Esophagus (tissue), 2 donors: ENCODE measurements around the gene TFAP2E. TPM values are rescaled to one million over a fixed set of nuclear protein-coding genes. Genes with fewer than 3 reads are reported as not detected.
"Not testable (repeated sequence)": the region's sequence is repeated elsewhere in the genome, so short reads cannot be mapped to it uniquely, and the experiment has no call there.

Experiments
- H3K27ac ChIP-seq, 2 donors: one replicate each; pipeline ENCODE4 v1.5.1; 2013; ENCODE audit warnings: low read depth in 2 of 2, mild to moderate bottlenecking in 2 of 2, inconsistent platforms in 1 of 2, low read length in 1 of 2, moderate library complexity in 1 of 2
- H3K27me3 ChIP-seq, 2 donors: one replicate each; pipeline ENCODE4 v1.6.1; 2013; ENCODE audit warnings: low read length in 2 of 2, control low read depth in 1 of 2, mild to moderate bottlenecking in 1 of 2; ENCODE audit not compliant: insufficient read depth in 2 of 2, control insufficient read depth in 1 of 2
- H3K36me3 ChIP-seq, 2 donors: one replicate each; pipeline ENCODE4 v1.6.1; 2013; ENCODE audit warnings: low read length in 1 of 2; ENCODE audit not compliant: control insufficient read depth in 2 of 2, insufficient read depth in 2 of 2
- H3K4me1 ChIP-seq, 2 donors: one replicate each; pipeline ENCODE4 v1.6.1; 2013; ENCODE audit warnings: low read length in 1 of 2; ENCODE audit not compliant: control insufficient read depth in 2 of 2, insufficient read depth in 2 of 2
- H3K4me3 ChIP-seq, 2 donors: one replicate each; pipeline ENCODE4 v1.5.1; 2013; ENCODE audit warnings: low read length in 2 of 2, mild to moderate bottlenecking in 2 of 2, low read depth in 1 of 2, moderate library complexity in 1 of 2
- H3K9me3 ChIP-seq, 2 donors: one replicate each; pipeline ENCODE4 v1.6.1; 2013; ENCODE audit warnings: mild to moderate bottlenecking in 2 of 2, low read depth in 1 of 2, low read length in 1 of 2, moderate library complexity in 1 of 2; ENCODE audit not compliant: control insufficient read depth in 2 of 2, insufficient read depth in 1 of 2
- WGBS, 2 donors: extraction: QIAGEN DNeasy Blood & Tissue Kit; methylation state at CpG; one replicate each; pipeline ENCODE4 v1.1.7; 2013; 5-methylcytosine and 5-hydroxymethylcytosine counted together
- polyA plus RNA-seq, 2 donors: library from polyadenylated mRNA; stranded (reverse); fragments of 200-250 nt; gene quantifications; one replicate each; pipeline ENCODE4 v1.2.3, GENCODE V29; 2013
- donor health status: healthy with polysubstance abuse.
- donor health status: Bipolar disorder and iron deficiency.

TFAP2E gene
- polyA plus RNA-seq, 2 donors: 0.87 to 1.0 TPM

DNA sequence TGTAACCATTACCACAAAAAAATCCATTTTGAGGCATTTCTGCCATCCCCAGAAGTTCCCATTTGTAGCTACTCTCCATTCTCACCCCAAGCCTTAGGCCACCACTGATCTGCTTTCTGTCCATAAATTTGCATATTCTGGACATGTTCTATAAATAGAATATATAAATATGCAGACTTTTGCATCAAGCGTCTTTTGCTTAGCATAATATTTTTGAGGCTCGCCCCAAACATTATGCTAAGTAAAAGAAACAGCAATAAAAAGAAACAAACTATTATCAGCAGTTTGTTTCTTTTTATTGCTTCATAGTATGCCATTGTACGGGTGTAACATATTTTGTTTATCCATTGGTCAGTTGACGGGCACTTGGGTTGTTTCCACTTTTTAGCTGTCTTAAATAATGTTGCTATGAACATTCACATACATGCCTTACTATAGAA, 7.9 kb downstream of the TFAP2E start:
- H3K9me3 ChIP-seq: no peaks in the 10 kb centered on the region
- no peak overlapping the region for H3K4me3 ChIP-seq
- peaks cover 6% of the 10 kb centered on the region in 2 donors for H3K4me1 ChIP-seq
- no peak overlapping the region for H3K27ac ChIP-seq
- no peaks in the 10 kb centered on the region for H3K27me3 ChIP-seq
- 67 to 73% methylated on average over 4 of the region's 4 CpGs for WGBS, 2 donors
- H3K36me3 ChIP-seq: no peaks in the 10 kb centered on the region

DNA sequence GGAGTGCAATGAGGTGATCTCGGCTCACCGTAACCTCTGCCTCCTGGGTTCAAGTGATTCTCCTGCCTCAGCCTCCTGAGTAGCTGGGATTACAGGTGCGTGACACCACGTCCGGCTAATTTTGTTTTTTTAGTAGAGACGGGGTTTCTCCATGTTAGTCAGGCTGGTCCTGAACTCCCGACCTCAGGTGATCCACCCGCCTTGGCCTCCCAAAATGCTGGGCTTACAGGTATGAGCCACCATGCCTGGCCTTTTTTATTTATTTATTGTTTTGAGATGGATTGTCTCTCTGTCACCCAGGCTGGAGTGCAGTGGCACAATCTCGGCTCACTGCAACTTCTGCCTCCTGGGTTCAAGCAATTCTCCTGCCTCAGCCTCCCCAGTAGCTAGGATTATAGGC, 8.5 kb downstream of the TFAP2E start:
- H3K4me3 ChIP-seq, H3K27ac ChIP-seq, H3K27me3 ChIP-seq, H3K36me3 ChIP-seq, H3K9me3 ChIP-seq, H3K4me1 ChIP-seq: not testable (repeated sequence)
- WGBS, 2 donors: 94 to 95% methylated on average over 9 of the region's 9 CpGs

DNA sequence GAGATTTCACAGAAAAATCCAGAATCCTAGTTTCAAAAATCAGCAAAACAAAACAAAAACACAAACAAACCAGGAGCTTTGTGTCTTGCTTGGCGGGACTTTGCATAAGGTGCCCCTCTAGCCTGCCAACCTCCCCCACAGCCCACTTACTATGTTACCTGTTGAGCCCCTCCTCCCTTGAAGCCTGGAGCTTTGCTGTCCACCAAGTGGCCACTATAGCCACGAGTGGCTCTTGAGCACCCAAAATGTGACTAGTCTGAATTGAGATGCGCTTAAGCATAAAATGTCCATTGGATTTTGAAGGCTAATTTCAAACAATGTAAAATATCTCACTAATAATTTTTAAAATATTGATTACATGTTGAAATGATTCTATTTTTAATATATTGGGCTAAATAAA, 12.2 kb downstream of the TFAP2E start:
- no peaks in the 10 kb centered on the region for H3K9me3 ChIP-seq
- H3K4me3 ChIP-seq: no peak overlapping the region
- no peaks in the 10 kb centered on the region for H3K27me3 ChIP-seq
- 89 to 90% methylated on average over 3 of the region's 3 CpGs for WGBS, 2 donors
- no peaks in the 10 kb centered on the region for H3K36me3 ChIP-seq
- H3K4me1 ChIP-seq: no peaks in the 10 kb centered on the region
- H3K27ac ChIP-seq: no peak overlapping the region

- H3K36me3 ChIP-seq, H3K27me3 ChIP-seq, H3K9me3 ChIP-seq, H3K27ac ChIP-seq, H3K4me3 ChIP-seq, H3K4me1 ChIP-seq: not testable (repeated sequence)
- WGBS, 2 donors: 96 to 100% methylated on average over 1 of the region's 1 CpG
Observed at GRCh38 chr1:35585805-35586204, 12.7 kb downstream of the TFAP2E start.

DNA sequence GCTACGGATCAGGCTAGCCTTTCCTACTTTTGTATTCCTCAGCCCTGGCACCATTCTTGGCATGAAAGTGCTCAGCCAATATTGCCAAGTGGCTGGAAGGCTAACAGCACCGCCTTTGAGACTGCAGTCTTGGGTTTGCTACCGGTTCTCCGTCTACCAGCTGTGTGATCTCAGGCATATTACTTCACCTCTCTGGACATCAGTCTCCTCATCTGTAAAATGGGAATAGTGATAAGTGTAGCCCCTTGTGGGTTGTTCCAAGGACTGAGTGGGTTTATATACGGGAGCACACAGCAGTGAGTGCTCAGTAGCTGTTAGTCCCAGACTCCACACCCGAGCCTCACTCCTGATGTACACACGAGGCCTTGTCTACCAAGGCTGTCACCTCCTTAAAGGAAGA, 13.7 kb downstream of the TFAP2E start:
- H3K4me1 ChIP-seq: no peaks in the 10 kb centered on the region
- H3K27ac ChIP-seq: no peak overlapping the region
- WGBS, 2 donors: 89 to 90% methylated on average over 7 of the region's 7 CpGs
- peaks cover 0 to 9% of the 10 kb centered on the region in 2 donors for H3K36me3 ChIP-seq
- no peaks in the 10 kb centered on the region for H3K27me3 ChIP-seq
- no peak overlapping the region for H3K4me3 ChIP-seq
- no peaks in the 10 kb centered on the region for H3K9me3 ChIP-seq

DNA sequence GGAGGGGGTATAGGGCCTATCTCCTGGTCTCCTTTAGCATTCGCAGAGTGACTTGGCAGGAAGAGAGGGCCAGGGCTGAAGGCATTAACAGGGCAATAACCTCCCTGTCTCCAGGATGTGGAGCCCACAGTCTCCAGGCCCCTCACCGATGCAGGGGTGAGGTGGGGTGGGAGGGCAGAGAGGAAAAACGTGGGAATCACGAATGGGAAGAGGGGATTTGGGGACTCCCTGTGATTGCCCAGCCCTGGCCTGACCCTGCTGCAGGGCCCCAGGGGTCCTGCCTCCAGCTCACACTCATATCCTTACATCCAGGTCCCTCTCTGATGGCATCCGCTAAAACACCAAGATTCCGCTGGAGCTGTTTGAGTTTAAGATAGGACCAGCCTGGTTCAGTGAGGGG, 14.6 kb downstream of the TFAP2E start:
- no peaks in the 10 kb centered on the region for H3K9me3 ChIP-seq
- WGBS, 2 donors: 84 to 94% methylated on average over 6 of the region's 6 CpGs
- H3K27ac ChIP-seq: no peak overlapping the region
- peaks cover 0 to 9% of the 10 kb centered on the region in 2 donors for H3K36me3 ChIP-seq
- H3K27me3 ChIP-seq: no peaks in the 10 kb centered on the region
- no peaks in the 10 kb centered on the region for H3K4me1 ChIP-seq
- H3K4me3 ChIP-seq: no peak overlapping the region

DNA sequence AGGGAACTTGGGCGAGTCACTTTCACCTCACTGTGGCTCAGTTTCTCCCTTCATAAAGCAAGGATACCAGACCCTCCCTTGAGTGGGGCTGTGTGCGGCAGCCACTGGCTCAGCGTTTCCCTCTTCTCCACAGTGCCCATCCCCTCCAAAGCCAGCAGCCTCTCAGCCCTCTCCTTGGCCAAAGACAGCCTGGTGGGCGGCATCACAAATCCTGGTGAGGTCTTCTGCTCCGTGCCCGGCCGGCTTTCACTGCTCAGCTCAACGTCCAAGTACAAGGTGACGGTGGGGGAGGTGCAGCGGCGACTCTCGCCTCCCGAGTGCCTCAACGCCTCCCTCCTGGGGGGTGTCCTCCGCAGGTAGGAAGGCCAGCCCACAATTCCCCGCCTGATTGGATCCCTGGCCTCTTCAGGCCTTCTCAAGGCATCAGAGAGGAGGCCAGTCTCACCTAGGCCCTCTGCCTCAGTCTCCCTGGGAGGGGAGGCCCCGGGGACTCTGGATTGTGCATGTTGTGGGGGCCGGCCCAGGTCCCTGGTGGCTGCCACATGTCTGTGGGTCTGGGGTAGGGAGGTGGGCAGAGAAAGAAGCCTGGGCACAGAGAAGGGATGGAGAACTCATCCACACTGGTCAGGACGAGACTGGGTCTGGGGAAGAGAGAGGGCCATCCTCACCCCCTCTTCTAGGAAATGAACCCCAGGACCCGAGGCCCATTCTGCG, 15.2 kb downstream of the TFAP2E start:
- Histone ChIP-seq H3K27ac (no peak overlapping the region), H3K27me3 (no peaks in the 10 kb centered on the region), H3K9me3 (no peaks in the 10 kb centered on the region), H3K4me1 (peaks cover 0 to 2% of the 10 kb centered on the region in 2 donors), H3K36me3 (peaks cover 0 to 9% of the 10 kb centered on the region in 2 donors), H3K4me3 (no peak overlapping the region)
- WGBS, 2 donors: 75 to 84% methylated on average over 21 of the region's 21 CpGs

- WGBS, 2 donors: 96% methylated on average over 15 of the region's 15 CpGs
- H3K36me3 ChIP-seq: peaks cover 0 to 9% of the 10 kb centered on the region in 2 donors
- no peaks in the 10 kb centered on the region for H3K27me3 ChIP-seq
- no peaks in the 10 kb centered on the region for H3K9me3 ChIP-seq
- no peak overlapping the region for H3K4me3 ChIP-seq
- H3K4me1 ChIP-seq: peaks cover 0 to 2% of the 10 kb centered on the region in 2 donors
- no peak overlapping the region for H3K27ac ChIP-seq
Observed at GRCh38 chr1:35589516-35590427, 16.7 kb downstream of the TFAP2E start.

GRCh38 chr1:35590476-35591040, 17.4 kb downstream of the TFAP2E start:
- Histone ChIP-seq H3K9me3 (no peaks in the 10 kb centered on the region), H3K36me3 (peaks cover 0 to 9% of the 10 kb centered on the region in 2 donors), H3K4me3 (no peak overlapping the region), H3K27ac (no peak overlapping the region), H3K4me1 (peaks cover 0 to 2% of the 10 kb centered on the region in 2 donors), H3K27me3 (no peaks in the 10 kb centered on the region)
- WGBS, 2 donors: 90 to 91% methylated on average over 25 of the region's 25 CpGs
